Fibroblast of skin of right biceps (primary cell): ENCODE data around the gene ZBTB1.
A peak's percentile ranks its signal among the peaks of the same experiment; 100 is the strongest.
"Not testable (repeated sequence)": the region's sequence is repeated elsewhere in the genome, so short reads cannot be mapped to it uniquely, and the experiment has no call there.

Source experiments
- DNase-seq: peaks from one replicate; pipeline ENCODE4 v3.0.0-alpha.2; 2013

The ZBTB1 gene

DNA sequence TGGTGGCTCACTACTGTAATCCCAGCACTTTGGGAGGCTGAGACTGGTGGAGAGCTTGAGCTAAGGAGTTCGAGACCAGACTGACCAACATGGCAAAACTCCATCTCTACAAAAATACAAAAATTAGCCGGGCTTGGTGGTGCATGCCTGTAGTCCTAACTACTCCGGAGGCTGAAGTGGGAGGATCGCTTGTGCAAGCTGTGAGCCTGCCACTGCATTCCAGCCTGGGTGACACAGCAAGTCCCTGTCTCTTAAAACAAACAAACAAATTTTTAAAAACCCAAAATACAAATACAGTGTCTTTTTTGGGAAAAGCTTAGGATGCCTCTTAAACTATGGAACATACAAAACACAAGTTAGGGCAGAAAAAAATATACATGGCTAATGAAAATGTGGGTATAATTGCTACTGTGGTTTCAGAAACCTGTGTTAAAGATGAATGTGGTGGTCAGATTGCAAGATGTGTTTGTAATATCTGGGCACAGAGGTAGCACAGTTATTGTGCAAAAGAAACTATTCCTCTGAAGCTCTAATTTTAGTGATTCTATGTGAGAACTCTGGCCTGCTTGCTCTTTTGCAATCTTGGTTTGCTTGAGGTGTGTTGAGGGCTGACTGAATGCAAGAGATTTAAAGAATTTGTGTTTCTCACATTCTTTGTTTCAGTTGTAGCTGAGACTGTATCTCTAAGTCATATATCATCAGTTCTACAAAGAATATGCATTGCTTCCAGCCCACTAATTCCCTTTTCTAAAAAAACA lies 32.1 kb downstream of the ZBTB1 start:
- DNase-seq = peak; percentile 66

DNA sequence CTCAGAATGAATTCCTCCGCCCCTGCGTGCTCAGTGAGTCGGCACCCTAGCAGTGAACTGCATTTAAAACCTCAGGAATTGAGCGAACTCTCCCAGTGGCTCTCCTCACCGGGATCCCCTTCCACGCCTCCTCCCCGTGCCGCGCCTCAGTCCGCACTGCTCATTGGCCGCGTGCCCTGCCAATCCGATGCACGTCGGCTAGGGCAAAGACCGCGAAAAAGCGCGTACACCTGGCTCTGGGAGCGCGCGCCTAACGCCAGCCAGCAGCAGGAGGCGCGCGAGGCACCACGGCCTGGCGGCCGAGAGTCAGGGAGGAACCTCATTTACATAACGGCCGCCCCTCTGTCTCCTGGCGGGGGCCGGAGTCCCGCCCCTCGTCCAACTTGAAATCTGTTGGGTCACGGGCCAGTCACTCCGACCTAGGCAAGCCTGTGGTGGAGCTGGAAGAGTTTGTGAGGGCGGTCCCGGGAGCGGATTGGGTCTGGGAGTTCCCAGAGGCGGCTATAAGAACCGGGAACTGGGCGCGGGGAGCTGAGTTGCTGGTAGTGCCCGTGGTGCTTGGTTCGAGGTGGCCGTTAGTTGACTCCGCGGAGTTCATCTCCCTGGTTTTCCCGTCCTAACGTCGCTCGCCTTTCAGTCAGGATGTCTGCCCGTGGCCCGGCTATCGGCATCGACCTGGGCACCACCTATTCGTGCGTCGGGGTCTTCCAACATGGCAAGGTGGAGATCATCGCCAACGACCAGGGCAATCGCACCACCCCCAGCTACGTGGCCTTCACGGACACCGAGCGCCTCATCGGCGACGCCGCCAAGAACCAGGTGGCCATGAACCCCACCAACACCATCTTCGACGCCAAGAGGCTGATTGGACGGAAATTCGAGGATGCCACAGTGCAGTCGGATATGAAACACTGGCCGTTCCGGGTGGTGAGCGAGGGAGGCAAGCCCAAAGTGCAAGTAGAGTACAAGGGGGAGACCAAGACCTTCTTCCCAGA lies 35.9 kb downstream of the ZBTB1 start, which contains the start of gene HSPA2:
Gene HSPA2, plus strand, starts transcription at position 534 of the 995 bp plus-strand sequence. Its CDS starts 109 bp downstream, at position 643.
- DNase-seq = peak; percentile 100

GRCh38 chr14:64541261-64541971 lies 36.8 kb downstream of the ZBTB1 start:
- DNase-seq = peak; percentile 41

GRCh38 chr14:64541972-64542835 lies 37.6 kb downstream of the ZBTB1 start:
- DNase-seq = peak; percentile 3

DNA sequence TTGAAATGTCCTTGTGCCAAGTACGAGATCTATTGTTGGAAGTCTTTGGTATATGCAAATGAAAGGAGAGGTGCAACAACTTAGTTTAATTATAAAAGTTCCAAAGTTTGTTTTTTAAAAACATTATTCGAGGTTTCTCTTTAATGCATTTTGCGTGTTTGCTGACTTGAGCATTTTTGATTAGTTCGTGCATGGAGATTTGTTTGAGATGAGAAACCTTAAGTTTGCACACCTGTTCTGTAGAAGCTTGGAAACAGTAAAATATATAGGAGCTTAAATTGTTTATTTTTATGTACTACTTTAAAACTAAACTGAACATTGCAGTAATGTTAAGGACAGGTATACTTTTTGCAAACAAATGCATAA lies 38.2 kb downstream of the ZBTB1 start:
- DNase-seq = no peak

GRCh38 chr14:64544607-64545312 lies 40.2 kb downstream of the ZBTB1 start:
- no peak for DNase-seq

DNA sequence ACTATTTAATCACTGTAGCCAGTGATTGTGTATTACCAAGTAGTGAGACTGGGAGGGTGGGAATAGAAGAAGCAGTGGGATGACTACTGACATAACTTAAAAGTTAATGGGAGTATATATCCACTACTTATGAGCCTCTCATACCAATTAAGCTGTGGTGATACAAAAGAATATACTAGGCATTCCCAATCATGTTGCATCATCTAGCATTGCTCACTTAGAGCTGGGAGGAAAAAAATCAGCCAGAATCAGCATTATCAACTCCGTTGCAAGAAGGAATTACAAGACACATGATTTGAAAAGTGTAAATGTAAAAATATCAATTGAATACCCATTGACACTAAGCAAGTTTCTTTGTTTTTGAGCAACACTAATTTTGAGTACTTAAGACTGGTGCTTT lies 44.4 kb downstream of the ZBTB1 start:
- DNase-seq = peak; percentile 26

GRCh38 chr14:64549791-64550620 lies 45.4 kb downstream of the ZBTB1 start, which contains the start of gene PPP1R36:
Gene PPP1R36 (plus strand): TSS chr14:64549961. CDS start chr14:64549998, 37 bp downstream.
- DNase-seq = peak; percentile 32

DNA sequence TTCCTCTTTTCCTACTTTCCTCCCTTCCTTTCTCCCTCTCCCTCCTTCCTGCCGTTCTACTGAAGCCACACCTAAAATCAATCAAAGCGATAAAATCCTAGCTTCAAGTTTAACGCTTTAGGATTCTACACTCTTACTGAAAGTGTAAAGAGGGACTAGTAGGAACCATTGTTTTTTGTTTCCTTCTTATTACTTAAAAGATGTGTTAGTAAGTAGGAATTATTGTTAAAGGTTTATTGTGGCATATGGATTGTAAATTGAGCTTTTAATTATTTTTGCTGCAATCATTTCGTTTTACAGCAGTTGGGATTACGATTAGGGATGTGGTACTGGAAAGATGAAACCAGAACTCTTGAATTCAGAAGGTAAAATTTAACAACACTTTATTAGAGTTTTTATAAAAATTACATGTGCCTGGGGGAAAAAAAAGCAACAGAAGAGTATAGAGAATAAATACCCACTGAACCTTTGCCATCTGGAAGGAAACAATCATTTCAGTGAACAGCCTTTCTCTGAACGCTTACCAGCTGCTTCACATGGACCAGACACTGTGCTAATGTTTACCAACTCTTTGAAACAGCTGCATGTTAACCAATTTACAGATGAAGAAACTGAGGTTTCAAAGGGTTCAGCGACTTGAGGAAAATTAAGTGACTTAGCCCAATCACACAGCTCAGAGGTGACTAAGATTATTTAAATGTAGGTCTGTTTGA lies 46.2 kb downstream of the ZBTB1 start:
- no peak for DNase-seq

DNA sequence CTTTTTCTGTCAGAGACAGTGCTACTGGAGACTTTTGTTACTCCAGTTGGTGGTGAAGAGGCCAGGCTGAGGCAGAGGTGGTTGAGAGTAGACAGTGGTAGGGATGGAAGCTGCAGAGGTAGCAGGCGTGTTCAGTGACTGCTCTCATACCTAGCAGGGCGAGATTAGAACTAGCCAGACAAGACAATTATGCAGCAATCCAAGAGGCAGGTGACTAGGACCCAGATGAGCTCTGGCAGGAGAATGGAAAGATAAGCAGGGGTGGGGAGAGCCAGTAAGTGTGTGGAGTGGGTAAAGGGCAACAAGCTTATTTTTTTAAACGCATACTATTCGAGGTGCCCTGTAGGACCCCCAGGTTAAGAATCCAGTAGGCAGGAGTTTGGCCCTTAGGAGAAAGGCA lies 50.0 kb downstream of the ZBTB1 start:
- DNase-seq = no peak

DNA sequence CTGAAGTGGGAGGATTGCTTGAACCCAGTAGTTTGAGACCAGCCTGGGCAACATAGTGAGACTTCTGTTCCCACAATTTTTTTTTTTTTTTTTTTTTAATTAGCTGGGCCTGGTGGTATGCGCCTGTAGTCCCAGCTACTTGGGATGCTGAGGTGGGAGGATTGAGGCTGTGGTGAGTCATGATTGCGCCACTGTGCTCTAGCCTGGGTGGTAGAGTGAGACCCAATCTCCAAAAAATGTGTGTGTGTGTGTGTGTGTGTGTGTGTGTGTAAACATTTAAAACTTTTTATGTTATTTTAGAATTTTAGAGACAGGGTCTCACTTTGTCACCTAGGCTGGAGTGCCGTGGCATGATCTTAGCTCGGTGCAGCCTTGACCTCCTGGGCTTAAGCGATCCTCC lies 52.0 kb downstream of the ZBTB1 start:
- DNase-seq = peak; percentile 91

DNA sequence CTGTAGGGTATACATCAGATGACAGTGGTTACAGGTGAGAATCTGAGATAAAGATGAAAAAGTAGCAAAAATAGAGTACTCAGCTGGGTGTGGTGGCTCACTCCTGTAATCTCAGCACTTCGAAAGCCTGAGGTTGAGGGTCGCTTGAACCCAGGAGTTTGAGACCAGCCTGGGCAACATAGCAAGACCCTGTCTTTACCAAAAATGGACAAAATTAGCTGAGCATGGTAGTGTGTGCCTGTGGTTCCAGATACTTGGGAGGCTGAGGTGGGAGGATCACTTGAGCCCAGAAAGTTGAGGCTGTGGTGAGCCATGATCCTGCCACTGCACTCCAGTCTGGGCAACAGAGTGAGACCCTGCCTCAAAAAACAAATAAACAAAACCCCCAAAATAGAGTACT lies 53.6 kb downstream of the ZBTB1 start:
- not testable (repeated sequence) for DNase-seq

DNA sequence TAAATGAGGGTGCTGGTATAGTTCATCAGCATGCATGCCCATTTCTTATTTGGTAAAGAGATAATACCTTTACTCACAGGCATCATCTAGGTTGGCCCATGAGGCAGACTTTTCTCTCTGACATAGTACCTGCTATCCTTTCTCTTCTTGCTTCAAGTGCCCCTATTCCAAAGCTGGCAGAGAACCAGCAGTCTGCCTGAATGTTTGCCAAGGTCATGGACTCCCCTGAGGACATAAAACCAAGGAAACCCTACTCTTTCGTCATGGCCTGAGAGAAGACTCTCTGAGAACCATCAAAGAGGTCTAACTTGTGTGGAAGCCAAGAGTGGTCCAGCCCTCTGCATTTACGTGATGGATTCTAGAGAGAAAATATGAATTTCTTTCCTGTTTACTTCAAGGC lies 57.1 kb downstream of the ZBTB1 start:
- DNase-seq = no peak

GRCh38 chr14:64562436-64562835 lies 57.9 kb downstream of the ZBTB1 start:
- no peak for DNase-seq

DNA sequence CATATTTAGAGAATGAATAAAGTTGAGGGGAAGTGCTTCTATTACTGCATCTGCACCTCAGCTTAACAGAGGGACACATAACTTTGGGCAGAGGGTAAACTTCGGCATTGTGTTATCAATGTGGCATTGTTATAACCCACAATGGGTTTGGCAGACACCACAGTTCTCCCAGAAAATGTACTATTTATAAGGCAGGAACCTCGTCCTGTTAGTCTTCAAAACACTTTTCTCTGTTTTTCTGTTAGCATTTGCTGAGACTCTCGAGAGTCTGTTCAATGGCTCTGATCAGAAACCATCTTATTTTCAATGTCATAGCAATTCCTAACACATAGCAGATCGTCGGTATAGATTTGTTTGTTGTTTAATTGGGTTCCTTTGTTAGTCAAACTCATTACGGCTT lies 59.1 kb downstream of the ZBTB1 start:
- DNase-seq = no peak

- DNase-seq = peak; percentile 18
Measured at GRCh38 chr14:64566651-64567122, 62.1 kb downstream of the ZBTB1 start.

DNA sequence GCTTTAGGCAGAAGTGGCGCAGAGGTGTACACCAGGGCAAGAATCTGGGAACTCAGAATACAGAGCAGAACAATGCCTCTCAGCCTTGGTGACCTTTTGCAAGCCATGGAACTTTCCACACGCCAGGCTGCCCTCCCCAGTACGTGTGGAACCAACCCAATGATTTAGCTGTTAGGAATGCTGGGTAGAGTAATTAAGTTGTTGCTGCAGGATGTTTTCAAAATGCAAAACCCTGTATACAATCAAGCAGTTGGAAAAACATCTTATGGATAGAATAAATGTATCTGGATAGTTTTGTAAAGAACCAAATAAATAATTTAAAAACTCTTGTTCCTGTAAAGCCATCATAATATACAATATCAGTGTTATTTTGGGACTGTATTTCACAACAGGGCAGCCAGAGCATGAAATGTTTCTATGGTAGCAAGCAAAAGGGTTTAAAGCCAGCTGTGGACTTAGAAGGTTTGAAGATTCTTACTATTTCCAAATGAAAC lies 64.6 kb downstream of the ZBTB1 start:
- peak; percentile 49 for DNase-seq

DNA sequence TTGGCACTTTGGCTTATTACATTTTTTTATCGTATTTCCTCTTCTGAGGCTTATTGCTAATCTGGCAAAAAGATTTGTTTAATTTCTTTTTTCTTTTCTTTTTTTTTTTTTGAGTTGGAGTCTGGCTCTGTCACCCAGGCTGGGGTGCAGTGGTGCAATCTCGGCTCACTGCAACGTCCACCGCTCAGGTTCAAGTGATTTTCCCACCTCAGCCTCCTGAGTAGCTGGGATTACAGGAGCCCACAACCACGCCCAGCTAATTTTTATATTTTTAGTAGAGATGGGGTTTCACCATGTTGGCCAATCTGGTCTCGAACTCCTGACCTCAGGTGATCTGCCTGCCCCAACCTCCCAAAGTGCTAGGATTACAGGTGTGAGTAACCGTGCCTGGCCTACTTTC lies 65.1 kb downstream of the ZBTB1 start:
- DNase-seq = not testable (repeated sequence)

DNA sequence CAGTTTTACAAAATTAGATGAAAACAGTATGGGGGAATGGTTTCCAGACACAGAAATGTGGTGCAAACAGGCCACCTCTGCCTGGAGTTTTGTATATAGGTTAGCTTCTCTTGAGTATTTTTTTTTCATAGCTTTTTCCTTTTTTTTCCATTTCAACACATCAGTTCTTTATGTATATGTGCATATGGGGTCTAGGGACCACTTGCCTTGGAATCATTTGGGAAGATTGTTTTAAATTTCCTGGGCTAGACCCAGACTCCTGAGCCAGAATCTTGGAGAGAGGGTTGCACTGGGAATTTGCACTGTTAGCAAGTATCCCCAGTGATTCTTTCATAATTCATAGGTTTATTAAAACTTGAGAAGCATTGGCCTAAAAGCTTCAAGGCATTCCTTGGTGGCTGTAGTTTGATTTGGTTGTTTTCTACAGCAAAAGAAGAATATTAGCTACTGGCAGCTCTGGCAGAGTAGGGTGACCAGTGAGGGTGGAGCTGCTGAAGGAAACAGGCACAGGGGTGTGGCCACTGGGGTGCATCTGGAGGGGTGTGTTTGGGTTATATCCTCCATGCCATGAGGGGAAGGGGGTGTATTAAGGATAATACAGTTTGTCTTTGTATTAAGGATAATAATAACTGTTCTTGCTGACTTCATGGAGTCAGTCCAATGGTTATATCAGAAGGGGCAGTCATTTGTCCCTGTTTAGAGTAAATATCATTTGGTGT lies 68.0 kb downstream of the ZBTB1 start:
- DNase-seq = no peak
